Measurements from ENCODE around the gene CDH24.

DNA sequence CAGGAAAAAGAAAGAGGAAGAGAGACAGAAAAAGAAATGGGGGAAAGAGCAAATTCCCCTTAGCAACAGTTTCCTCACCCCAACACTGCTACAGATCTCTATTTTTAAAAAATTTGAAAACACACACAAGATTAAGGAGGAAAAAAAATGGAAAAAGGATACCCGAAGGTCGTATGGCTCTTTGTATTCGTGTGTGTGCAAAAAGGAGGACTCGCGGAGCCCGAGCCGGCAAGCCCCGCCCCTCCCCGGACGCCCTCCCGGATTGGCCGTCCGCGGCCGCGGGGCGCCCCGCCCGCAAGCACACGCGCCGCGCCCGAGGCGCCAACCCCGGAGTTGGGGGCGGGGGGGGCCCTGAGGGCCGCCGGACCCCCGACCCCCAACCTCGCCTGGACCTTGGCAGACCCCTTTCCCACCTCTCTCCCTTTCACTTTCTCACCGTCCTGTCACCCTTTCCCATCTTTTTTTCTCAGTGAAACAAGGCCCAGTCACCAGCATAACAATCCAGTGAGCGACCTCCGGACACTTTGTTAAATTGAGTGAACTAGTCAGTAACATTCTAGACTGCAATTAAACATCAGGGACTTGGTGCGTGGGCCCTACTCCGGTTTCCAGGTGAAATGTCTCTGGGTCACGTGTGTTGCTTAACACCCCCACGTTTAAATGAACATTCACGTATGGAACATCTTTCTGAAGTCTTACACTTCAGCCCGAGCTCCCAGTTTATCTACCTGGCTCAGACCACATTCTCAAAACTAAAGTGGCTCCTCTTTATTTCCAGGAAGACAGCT, 47.2 kb downstream of the CDH24 start, which contains the start of gene C14orf93:
- no peak for TF ChIP-seq POLR2A (IDR thresholded peaks at IDR 0.05)
- TF ChIP-seq, protein P1, sequence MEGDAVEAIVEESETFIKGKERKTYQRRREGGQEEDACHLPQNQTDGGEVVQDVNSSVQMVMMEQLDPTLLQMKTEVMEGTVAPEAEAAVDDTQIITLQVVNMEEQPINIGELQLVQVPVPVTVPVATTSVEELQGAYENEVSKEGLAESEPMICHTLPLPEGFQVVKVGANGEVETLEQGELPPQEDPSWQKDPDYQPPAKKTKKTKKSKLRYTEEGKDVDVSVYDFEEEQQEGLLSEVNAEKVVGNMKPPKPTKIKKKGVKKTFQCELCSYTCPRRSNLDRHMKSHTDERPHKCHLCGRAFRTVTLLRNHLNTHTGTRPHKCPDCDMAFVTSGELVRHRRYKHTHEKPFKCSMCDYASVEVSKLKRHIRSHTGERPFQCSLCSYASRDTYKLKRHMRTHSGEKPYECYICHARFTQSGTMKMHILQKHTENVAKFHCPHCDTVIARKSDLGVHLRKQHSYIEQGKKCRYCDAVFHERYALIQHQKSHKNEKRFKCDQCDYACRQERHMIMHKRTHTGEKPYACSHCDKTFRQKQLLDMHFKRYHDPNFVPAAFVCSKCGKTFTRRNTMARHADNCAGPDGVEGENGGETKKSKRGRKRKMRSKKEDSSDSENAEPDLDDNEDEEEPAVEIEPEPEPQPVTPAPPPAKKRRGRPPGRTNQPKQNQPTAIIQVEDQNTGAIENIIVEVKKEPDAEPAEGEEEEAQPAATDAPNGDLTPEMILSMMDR (IDR thresholded peaks at IDR 0.05) = no peak

Measured in lower leg skin (tissue), 3 donors.